HG03045 (cell line): Measurements from ENCODE around the gene RBBP6.

Experiments
- ATAC-seq: cut with Tn5 transposase; IDR thresholded peaks from one replicate; pipeline ENCODE4 v1.9.1; 2021; ENCODE audit warnings: mild to moderate bottlenecking, moderate library complexity; ENCODE audit not compliant: unreplicated experiment

The RBBP6 gene

DNA sequence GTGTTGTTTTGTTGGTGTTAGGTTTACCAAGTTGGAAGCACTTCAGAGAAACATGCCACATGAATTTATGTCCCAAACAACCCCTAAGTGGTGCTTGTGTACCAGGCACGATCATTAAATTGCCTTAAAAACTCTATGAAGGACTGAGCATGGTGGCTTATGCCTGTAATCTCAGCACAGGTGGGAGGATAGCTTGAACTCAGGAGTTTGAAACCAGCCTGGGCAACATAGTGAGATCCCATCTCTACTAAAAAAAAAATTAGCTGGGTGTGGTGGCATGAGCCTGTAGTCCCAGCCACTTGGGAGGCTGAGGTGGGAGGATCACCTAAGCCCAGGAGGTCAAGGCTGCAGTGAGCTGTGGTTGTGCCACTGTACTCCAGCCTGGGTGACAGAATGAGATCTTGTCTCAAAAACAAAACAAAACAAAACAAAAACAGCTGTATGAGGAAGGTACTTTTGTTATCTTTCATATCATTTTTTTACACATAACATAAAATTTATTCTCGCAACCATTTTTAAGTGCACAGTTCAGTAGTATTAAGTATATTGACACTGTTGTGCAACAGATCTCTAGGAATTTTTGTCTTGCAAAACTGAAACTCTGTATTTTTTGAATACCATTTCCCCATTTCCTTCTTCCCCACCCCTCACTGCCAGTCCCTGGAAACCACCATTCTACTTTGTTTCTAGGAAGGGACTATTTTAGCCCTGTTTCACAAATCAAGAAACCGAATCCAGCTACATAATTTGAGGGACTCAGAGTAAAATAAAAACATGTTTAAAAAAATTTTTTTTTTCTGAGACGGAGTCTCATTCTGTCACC is 14.3 kb upstream of the RBBP6 start:
- no peak for ATAC-seq

DNA sequence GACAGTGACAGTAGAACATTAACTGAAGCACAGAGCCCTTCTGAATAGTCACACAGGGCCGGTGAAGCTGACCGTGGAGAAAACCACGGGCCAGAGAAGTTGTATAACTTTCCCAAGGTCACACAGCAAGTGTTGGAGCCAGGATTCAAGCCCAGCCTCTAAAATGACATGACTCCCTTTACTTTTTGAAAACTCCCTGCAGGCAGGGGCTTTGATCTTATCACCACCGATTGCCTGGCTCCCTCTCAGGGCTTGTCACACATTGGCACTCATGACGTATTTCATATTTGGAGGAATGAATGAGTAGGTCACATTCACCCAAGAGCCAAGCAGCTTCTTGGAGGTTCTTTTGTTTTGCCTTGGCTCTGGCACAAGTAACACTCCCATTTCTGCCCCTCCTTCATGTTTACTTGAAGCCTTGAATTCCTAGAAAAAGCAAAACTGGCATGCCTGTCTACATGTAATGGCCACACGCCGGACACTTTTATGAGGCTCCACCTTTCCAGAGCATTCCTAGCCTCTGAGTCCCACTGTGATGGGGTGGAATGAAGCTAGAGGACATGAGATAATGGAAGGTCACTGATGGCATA is 13.3 kb upstream of the RBBP6 start:
- no peak for ATAC-seq

DNA sequence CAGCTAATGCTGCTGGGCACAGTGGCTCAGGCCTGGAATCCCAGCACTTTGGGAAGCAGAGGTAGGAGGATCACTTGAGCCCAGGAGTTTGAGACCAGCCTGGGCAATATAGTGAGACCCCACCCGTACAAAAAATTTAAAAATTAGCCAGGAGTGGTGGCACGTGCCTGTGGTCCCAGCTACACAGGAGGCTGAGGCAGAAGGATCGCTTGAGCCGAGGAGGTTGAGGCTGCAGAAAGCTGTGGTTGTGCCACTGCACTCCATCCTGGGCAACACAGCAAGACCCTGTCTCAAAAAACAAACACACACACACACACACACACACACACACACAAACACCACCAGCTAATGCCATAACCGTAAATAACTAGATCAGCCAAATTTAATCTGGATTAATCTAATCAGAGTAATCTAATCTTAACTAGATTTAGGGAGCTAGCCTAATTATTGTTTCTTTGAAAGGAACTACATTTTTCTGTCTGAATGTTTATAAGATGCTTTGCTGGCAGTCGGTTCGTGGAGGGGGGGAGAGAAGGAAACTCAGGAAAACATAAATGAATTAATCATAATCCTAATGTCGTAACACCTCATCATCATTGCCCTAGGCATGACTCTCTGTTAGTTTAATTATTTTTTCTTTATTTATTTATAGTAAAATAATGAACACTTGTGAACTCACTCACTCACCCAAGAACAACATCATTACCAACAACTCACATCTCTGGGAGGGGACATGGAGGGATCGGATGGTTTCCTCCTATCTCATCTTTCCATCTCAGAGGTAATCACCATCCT is 12.5 kb upstream of the RBBP6 start:
- no peak for ATAC-seq

DNA sequence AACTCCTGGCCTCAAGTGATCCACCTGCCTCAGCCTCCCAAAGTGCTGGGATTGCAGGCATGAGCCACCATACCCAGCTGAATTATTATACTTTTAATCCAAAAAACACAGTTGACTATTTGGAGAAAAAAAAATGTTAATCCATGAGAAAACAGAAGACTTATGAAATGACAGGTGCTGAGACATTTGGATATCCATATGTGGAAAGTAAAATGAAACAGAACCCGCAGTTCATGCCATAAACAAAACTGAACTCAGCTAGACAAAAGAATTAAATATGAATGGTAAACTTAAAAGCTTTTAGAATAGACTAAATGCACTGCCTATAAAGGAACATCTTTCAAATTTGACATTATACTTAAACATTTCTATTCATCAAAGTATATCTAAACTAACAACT is 8.2 kb upstream of the RBBP6 start:
- ATAC-seq, result no peak

DNA sequence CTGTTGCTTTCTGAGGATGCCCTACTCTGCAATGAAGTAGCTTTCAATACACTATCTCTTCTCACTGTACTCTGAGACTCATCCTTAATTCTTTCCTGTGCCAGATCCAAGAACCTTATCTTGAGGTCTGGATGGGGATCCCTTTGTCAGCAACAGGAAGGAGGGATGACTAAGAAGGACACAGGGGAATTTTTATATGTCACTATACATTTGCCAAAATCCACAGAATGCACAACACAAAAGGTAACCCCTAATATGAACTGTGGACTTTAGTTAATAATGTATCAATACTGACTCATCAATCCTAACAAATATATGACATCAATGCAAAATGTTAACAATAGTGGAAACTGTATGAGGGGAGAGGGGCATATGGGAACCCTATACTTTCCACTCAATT is 4.7 kb upstream of the RBBP6 start:
- ATAC-seq, result no peak

DNA sequence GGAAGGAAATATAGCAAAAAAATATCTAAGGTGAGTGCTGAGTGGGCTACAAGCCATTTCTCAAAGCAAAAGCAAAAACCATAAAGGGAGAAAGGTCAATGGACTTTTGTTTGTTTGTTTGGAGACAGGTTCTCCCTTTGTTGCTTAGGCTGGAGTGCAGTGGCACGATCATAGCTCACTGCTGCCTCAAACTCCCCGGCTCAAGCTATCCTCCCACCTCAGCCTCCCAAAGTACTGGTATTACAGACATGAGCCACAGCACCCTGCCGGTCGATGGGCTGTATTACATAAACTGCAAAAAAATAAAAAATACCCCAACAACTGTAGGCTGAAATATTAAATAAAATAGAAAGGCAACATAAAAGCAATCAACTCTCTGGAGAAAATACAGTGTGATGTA is 3.5 kb upstream of the RBBP6 start:
- ATAC-seq, result no peak

DNA sequence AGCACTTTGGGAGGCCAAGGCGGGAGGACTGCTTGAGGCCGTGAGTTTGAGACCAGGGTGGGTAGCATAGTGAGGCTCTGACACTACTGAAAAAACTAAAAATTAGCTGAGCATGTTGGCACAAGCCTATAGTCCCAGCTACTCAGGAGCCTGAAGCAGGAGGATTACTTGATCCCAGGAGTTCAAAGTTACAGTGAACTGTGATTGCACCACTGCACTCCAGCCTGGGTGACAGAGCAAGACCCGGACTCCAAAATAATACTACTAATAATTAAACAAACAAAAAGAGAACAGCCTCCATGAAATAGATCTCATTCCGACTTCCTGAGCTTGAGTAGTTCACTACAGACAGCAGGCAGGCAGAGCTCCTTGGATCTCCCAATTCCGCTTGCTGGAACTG is 2.7 kb upstream of the RBBP6 start:
- ATAC-seq, result no peak

DNA sequence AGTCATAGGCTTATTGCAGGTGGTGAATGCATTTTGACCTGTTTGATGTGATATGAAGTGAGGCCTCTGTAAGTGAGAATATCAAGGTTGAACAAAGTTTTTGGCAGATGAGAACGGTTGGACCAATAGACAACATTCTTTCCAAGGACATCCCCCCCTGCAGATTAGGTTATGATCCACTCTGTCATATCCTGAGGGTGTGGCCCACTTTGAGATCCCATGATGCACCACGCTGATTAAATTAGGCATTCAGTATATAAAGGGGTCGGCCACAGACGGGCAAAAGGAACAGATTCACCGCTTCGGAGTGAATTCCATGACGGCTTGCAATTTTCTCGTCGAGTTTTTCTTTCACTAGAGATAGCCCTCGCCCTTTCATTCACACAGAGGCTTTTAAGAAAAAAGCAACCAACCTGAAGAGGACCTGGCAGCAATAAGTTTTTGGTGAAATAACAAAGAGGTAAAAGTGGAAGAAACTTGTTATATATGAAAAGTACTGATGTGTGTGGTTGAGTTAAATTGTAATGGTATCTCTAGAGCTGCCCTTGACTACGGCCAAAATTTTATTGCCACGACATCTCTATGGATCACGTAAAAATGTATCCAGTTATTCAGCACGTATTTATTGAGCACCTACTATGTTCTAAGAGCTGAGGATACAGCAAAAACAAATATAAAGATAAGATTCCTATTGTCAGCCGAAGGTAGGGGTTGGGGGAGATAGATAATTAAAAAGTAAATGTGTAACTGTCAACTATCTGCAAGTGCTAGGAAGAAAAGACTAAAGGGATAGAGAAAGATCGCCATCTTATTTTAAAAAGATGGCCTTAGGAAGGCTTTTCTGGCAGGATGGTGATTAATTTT is 1.7 kb upstream of the RBBP6 start:
- ATAC-seq, result no peak

DNA sequence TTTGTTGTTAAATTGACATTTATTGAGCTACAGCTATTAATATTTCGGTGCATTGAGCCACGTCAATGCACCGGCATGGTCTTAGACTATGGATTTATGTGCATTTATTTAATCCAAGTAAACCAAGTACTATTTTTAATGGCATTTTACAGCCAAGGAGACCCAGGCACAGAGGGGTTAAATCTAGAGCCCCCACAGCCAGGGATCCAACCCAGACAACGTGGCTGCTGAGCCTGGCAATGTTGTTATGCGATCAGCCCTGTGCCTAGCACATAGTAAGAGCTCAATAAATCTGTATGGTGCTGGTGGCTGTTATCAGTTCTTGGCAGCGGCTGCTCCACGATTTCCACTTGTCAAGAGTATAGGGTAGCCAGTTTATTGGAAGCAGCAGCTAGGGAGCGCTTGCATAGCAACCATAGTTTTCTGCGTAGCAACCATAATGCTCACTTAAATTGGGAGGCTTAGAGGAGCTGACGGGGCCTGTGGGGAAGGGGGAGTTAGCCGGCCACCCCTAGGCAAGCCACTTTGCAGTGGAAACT is 541 bp upstream of the RBBP6 start:
- no peak for ATAC-seq

DNA sequence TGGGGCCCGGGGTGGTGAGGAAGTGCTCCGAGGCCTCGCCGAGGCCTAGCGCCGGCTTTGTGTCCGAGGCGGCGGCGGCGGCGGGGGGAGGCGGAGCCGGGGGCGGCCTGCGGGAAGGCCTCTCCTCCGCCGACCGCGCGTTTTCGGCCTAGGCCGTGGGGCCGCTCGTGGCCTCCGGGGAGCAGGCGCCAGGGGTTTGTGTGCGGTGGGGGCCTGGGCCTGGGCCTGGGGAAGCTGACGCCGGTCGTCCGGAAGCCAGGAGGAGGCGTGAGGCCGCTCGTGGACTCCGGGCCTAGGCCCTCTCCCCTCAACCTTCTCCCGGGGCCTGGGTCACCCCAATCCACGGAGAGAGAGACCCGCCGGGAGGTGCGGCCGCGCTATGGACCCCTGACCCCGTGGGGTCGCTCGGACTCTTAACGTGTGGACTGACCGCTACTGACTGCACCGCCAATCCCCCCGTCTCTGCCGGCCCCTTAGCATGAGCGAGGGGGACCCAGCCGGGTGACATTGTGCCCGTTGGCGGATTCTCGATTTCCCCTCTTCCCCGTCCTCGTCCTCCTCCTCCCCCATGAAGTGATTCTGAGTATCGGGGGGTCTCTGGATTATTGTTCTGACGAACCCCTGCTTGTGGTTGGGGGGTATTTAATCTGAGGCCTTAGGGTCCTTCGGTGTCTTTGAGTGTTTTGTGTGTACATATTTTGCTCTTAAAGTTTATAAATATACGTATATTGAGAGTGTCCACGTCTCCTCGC is 660 bp downstream of the RBBP6 start:
- ATAC-seq, result peak; percentile 38

DNA sequence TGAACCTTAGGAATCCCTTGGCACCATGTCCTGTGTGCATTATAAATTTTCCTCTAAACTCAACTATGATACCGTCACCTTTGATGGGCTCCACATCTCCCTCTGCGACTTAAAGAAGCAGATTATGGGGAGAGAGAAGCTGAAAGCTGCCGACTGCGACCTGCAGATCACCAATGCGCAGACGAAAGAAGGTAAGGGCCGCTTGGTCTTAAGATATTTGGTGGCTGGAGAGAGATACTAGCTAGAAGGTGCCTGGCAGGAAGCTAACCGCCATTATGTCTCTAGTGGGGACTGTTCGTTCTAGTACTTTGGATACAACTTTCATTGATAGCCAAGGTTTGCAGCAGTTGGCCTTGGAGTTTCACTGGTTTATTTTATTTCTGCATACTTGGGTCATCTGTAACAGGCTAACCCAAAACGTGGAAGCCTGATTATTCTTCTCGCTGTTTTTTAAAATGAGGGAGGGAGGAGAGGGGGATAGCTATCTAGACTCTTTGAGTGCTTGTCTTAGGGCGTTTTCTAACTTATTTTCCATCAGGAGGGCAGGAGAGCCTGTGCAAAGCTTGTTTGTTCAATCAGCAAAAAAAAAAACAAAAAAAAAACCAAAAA is 1.3 kb downstream of the RBBP6 start:
- ATAC-seq, result no peak

DNA sequence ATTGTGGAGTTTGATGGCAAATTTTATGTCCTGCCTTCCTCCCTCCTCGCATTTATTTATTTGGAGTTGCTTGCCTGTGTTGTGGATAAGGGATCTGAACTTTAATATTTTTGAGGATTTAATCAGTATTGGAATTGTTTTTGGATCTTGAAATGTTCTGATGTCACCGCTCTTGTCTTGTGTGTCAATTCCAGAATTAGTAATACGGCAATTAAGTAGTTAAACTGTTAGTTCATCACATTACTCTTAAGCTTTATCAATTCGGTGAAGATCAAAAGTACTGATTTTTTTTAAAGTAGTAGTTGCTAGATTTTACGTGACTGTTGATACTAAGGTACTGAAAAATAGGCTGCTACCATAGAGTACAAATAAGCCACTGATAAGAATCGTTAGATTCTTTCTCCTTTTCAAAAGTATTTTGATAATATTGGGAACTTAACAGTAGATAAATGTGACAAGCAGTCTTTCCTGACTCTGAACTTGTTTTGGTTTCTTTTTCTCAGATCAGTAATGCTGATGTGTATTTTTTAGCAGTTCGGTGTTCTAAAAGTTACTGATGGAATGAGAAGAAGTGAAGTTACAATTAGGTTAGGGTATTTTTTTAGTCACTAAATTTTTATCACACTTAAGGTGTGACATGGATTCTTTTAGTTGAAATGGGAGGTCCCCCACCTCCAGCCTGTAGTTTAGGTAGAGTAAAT is 2.0 kb downstream of the RBBP6 start:
- no peak for ATAC-seq

DNA sequence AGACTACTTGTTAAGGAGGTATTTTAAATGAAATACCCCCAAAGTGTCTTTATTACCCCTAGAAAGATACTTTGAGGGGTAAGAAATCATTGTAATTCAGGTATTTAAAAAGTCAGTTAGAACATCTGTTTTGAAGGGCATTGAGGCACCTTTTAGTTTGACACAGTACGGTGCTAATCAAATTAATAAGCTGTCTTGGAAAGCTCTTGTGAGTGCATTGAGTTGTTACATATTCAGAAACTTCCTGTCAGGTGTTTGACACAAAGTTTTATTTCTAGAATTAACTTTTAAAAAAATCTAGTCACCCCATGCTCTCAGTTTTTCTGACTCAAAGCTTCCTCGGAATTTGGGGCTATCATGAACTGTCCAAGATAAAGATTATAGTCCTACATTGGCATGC is 4.6 kb downstream of the RBBP6 start:
- no peak for ATAC-seq

DNA sequence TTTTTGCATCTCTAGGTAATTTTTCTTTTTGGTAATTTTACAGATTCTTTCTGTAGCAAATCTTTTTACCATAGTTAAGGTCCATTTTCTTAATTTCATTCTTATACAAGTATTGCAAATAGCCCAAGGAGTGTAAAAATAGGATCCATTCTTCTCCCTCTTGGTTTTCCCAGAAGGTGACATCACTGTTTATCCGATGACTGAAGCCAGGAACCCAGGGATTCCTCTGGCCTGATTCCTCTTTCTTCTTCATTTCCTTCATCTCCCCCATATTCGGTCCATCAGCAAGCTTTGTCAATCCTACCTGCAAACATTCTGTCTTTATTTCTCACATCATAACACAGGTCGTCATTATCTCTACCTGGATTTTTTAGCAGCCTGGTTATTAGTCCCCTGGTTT is 5.3 kb downstream of the RBBP6 start:
- no peak for ATAC-seq

DNA sequence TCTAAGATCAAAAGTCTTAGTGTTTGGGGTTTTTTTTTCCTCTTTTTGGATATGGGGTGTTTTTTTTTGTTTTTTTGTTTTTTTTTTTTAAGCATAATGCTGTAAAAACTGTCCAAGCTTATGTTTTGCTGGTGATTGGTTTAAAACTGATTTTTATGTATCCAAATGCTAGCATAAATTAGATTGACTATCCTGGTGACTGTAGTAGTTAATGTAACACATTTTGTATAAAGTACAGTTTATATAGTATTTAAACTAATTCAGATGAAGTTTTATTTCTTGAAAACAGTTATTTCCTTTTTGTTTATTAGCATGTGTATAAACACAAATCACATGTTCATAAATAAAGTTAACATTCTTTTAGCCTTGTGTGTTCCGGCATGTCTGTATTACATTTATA is 10.9 kb downstream of the RBBP6 start:
- no peak for ATAC-seq

DNA sequence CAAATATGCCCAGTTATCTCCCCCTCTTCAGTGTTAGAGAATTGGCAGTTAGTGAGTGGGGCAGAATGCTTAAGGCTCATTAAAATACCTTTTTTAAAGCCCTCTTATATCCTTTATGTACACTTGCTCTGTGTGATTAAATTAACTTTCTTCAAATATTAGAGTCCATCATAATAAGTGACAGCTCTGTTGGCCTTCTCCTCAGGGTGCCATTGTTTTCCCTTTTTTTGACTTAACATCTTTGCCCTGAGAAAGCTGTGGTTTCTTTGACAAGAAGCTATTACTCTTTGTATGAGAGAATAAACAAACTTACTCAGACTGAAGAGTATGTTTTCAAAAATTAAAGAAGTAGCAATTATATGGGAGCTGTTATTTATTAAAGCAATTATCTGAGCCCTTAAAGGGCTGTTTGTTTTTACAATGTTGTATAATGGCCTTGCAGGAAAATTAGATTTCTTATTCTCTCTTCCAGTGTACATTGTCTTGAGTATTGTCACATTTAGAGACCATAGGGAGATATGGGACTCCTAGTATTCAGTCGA is 13.4 kb downstream of the RBBP6 start:
- ATAC-seq, result no peak

DNA sequence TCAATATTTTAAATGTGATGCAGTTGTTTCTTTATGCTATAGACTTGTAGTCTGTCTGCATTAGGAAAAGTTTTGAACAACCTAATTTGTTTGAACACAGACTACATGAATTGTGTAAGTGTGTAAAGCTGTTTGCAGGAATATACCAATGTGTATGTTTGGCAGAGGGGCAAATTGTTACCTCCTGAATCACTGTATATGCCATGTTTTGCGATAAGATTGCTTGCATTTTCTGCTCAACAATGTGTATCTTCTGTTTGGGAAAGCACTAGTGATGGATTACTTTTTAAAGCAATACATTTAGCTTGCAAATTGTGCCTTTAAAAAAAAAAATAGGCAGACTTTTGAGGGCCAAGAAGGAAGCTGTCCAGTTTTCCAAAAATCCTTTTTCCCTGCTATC is 14.6 kb downstream of the RBBP6 start:
- ATAC-seq, result no peak

DNA sequence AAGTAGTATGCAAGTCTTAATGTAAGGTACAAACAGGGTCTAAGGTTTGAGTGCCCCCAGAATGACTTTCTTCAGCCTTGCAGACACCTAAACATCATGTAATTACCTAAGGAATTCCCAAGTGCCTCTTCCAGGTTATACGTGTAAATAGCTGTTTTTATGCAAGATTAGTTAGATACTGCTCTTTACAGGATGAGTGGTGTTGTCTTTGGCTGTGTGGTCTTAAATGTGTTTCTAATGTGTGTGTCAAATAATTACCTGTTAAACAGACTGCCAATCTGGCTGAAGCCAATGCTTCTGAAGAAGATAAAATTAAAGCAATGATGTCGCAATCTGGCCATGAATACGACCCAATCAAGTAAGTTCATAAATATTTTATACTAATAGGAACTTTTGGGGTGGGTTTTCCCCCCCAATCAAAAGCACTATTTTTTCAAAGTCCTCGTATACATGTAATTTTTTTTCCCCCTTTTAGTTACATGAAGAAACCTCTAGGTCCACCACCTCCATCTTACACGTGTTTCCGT is 16.0 kb downstream of the RBBP6 start:
- no peak for ATAC-seq

DNA sequence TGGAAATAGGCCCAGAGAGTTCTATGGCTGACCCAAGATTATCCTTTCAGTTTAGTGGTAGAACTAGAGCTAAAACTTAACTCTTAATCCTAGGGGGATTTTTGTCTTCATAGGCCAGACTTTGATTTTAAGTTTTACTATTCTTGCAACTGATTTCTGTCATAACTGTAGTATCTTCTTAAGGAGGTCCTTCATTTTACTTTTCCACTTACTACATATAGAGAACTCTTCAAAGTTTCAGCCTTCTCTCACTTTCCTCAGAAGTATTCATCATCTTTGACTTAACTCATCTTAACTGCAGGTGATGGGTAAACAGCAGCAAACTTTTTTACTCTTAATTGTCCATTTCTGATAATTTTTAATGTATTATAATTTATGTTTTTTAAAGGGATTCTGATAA is 23.4 kb downstream of the RBBP6 start:
- no peak for ATAC-seq
